DND-41 (cell line): Measurements from ENCODE around the gene EDN2.

Experiments used
- ATAC-seq: fragments of 200-7000 bp; cut with Tn5 transposase; 3 replicates; pipeline ENCODE4 v1.9.1; 2021; ENCODE audit warnings: low read depth; ENCODE audit not compliant: insufficient read depth
- DNase-seq: peaks from one replicate; pipeline ENCODE4 v3.0.0-alpha.2; 2020
- H2AFZ ChIP-seq: 2 replicates; pipeline ENCODE4 v1.6.0; 2012; ENCODE audit warnings: low read depth, low read length
- H3K27ac ChIP-seq: 2 replicates; pipeline ENCODE4 v1.5.1; 2012; ENCODE audit warnings: low read length, inconsistent platforms
- H3K27me3 ChIP-seq: fragments of 200-600 bp; sonication (generic); 2 replicates; pipeline ENCODE4 v1.6.0; 2012; ENCODE audit warnings: low read length, mild to moderate bottlenecking, inconsistent platforms; ENCODE audit not compliant: insufficient read depth, poor library complexity
- H3K36me3 ChIP-seq: 2 replicates; pipeline ENCODE4 v1.5.1; 2012; ENCODE audit warnings: low read length, inconsistent platforms; ENCODE audit not compliant: insufficient read depth
- H3K4me1 ChIP-seq: 2 replicates; pipeline ENCODE4 v1.5.1; 2012; ENCODE audit warnings: mild to moderate bottlenecking, low read length; ENCODE audit not compliant: insufficient read depth
- H3K4me2 ChIP-seq: 2 replicates; pipeline ENCODE4 v1.6.0; 2012; ENCODE audit warnings: mild to moderate bottlenecking, moderate library complexity, low read length, inconsistent platforms; ENCODE audit not compliant: insufficient read depth
- H3K4me3 ChIP-seq, 2 experiments: fragments of 200-600 bp in 1 of 2; shearing (Covaris generic) in 1 of 2; 2 replicates each; pipeline ENCODE4 v1.5.1; 2012 to 2016; ENCODE audit warnings: inconsistent platforms in 2 of 2, low read length in 2 of 2, mild to moderate bottlenecking in 2 of 2, low read depth in 1 of 2, moderate library complexity in 1 of 2
- H3K79me2 ChIP-seq: 2 replicates; pipeline ENCODE4 v1.6.0; 2012; ENCODE audit warnings: low read length, inconsistent platforms; ENCODE audit not compliant: insufficient read depth
- H3K9ac ChIP-seq: 2 replicates; pipeline ENCODE4 v1.6.0; 2012; ENCODE audit warnings: low read depth, mild to moderate bottlenecking, inconsistent platforms, low read length, moderate library complexity
- H3K9me3 ChIP-seq: 2 replicates; pipeline ENCODE4 v1.5.1; 2012; ENCODE audit warnings: low read length, moderate library complexity, mild to moderate bottlenecking, inconsistent platforms; ENCODE audit not compliant: insufficient read depth, severe bottlenecking
- H4K20me1 ChIP-seq: 2 replicates; pipeline ENCODE4 v1.6.0; 2012; ENCODE audit warnings: low read length; ENCODE audit not compliant: insufficient read depth
- CTCF ChIP-seq: IDR thresholded peaks from 2 replicates; pipeline ENCODE4 v1.5.1; 2012; ENCODE audit warnings: borderline replicate concordance, low read length, moderate library complexity, mild to moderate bottlenecking; ENCODE audit not compliant: poor library complexity, severe bottlenecking; ENCODE audit errors: extremely low read depth
- EZH2 ChIP-seq: IDR thresholded peaks from 3 replicates; pipeline ENCODE4 v1.6.1; 2012; ENCODE audit warnings: borderline replicate concordance, low read depth, mild to moderate bottlenecking, moderate library complexity, low read length, inconsistent platforms; ENCODE audit not compliant: severe bottlenecking

EDN2 gene

GRCh38 chr1:41500378-41500777 lies 15.9 kb upstream of the EDN2 start:
- Histone ChIP-seq H3K79me2 (no peaks in the 10 kb centered on the region), H2AFZ (no peak overlapping the region), H3K4me3 (no peak overlapping the region), H4K20me1 (peaks cover 16% of the 10 kb centered on the region), H3K4me1 (no peaks in the 10 kb centered on the region), H3K9ac (no peak overlapping the region), H3K4me2 (no peak overlapping the region), H3K27ac (no peak overlapping the region), H3K9me3 (no peaks in the 10 kb centered on the region), H3K27me3 (no peaks in the 10 kb centered on the region), H3K36me3 (no peaks in the 10 kb centered on the region)
- DNase-seq (no peak), ATAC-seq (no peak)
- TF ChIP-seq EZH2: no peak

GRCh38 chr1:41499591-41499990 lies 15.1 kb upstream of the EDN2 start:
- no peak for TF ChIP-seq EZH2
- Histone ChIP-seq H2AFZ (no peak overlapping the region), H3K4me2 (no peak overlapping the region), H3K4me1 (no peaks in the 10 kb centered on the region), H3K27ac (no peak overlapping the region), H3K36me3 (no peaks in the 10 kb centered on the region), H3K9me3 (no peaks in the 10 kb centered on the region), H3K4me3 (no peak overlapping the region), H4K20me1 (peaks cover 8% of the 10 kb centered on the region), H3K9ac (no peak overlapping the region), H3K79me2 (no peaks in the 10 kb centered on the region), H3K27me3 (no peaks in the 10 kb centered on the region)
- DNase-seq (no peak), ATAC-seq (no peak)

GRCh38 chr1:41498804-41499203 lies 14.3 kb upstream of the EDN2 start:
- Histone ChIP-seq H3K36me3 (no peaks in the 10 kb centered on the region), H3K27me3 (no peaks in the 10 kb centered on the region), H3K4me1 (no peaks in the 10 kb centered on the region), H3K4me2 (no peak overlapping the region), H3K79me2 (no peaks in the 10 kb centered on the region), H3K9ac (no peak overlapping the region), H2AFZ (no peak overlapping the region), H3K9me3 (no peaks in the 10 kb centered on the region), H4K20me1 (peaks cover 6% of the 10 kb centered on the region; the same call in 1 of the 2 replicates), H3K27ac (no peak overlapping the region), H3K4me3 (no peak overlapping the region)
- TF ChIP-seq EZH2 (no peak), CTCF (no peak)
- no peak for DNase-seq
- ATAC-seq: no peak

GRCh38 chr1:41498391-41498790 lies 13.9 kb upstream of the EDN2 start:
- no peaks in the 10 kb centered on the region for H3K4me1 ChIP-seq
- H3K27ac ChIP-seq: no peak overlapping the region
- H3K36me3 ChIP-seq: no peaks in the 10 kb centered on the region
- no peak overlapping the region for H2AFZ ChIP-seq
- no peak for DNase-seq
- no peaks in the 10 kb centered on the region for H3K79me2 ChIP-seq
- TF ChIP-seq CTCF (no peak), EZH2 (no peak)
- peak; percentile 30; the same call in 2 of the 3 replicates for ATAC-seq
- no peaks in the 10 kb centered on the region for H3K9me3 ChIP-seq
- H3K4me2 ChIP-seq: no peak overlapping the region
- H4K20me1 ChIP-seq: peaks cover 3% of the 10 kb centered on the region; the same call in 1 of the 2 replicates
- no peaks in the 10 kb centered on the region for H3K27me3 ChIP-seq
- no peak overlapping the region for H3K4me3 ChIP-seq
- H3K9ac ChIP-seq: no peak overlapping the region
